ENCODE data around the gene ZC3H12D. TPM values are rescaled to one million over a fixed set of nuclear protein-coding genes. Genes with fewer than 3 reads are reported as not detected.

The ZC3H12D gene
- total RNA-seq, 1 experiment from 2014 or later, result 0.30 TPM

DNA sequence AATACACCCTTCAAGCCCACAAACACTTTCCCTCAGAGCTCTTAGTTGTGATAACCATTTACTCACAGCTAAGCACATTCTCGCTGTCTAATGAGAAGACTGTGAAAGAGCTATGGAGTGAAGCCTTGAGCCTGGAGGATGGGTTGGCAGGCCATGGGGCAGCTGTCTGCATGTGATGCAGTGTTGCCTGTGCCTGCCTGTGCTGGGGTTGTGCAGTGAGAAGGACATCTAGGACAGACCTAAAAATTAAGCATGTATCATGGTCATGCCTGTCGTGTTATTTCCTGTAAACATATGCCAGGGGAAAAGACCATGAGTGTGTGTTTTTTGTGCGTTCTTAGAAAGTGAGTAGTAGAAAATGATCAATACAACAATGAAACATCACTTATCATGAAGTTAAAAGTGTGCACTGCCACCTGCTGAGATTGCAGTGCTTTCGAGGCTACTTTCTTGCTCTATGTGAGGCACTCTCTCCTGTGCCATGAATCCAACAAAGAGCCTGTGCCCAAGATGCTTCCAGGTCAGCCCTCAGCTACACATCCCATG, 8.1 kb upstream of the ZC3H12D start:
- in situ Hi-C loops (cut with HindIII; ENCODE audit: low pct_unique_long_range_greater_than_20kb, low sequenced_read_pairs), result no loop called here
- no peak for DNase-seq (ENCODE audit: low read depth)

DNA sequence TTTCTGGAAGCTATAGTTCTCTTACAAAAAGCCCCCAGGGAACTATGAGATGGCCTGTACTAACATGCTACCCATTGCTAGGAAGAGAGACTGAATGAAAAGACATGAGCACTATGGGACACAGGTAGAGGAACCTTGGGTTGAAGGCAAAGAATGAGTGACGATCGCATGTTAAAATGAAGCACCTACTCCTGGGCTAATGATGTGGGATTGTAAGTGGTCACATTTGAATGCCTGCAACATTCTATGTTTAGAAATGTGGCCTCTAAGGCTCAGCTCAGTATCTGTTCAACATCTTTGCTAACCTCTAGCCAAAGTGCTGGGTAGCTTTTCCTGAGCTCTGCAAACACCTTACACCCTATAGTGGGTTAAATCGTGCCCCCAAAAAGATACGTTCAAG, 5.2 kb upstream of the ZC3H12D start:
- no peak for DNase-seq (ENCODE audit: low read depth)
- in situ Hi-C loops (cut with HindIII; ENCODE audit: low pct_unique_long_range_greater_than_20kb, low sequenced_read_pairs), result no loop called here

DNA sequence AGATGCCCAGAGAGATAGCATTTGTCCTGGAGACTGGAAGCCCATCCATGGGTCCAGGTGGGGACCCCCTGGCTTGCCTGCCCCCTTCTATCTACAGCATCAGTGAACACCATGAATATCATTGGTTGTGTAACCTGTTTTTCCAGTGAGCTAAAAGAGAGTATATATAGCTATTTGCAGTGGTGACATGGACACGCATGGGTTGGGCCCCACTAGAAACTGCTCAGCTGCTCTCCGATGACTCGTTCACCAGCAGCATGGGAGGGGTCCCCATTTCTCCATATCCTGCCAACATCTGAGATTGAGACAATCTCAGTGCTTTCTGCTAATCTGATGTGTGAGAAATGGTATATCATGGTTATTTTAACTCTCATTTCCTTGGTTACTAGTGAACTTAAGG, 4.0 kb upstream of the ZC3H12D start:
- DNase-seq (ENCODE audit: low read depth), result no peak
- in situ Hi-C loops (cut with HindIII; ENCODE audit: low pct_unique_long_range_greater_than_20kb, low sequenced_read_pairs), result no loop called here

DNA sequence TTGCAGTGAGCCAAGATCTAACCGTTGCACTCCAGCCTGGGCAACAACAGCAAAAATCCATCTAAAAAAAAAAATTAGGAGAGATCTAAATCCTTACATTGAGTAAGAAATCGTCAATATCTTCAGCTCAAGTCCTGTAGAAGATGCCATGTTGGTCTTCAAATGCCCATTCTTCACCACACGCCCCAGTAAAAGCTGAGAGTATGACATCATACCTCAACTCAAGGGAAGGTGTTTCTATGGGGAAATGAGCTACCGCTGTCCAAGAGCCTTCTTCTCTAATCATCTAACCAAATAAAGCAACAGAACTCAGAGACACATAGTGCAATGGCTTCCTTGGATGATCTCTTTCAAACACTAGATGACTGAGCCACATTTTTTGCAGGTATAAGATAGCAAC, 2.5 kb upstream of the ZC3H12D start:
- DNase-seq (ENCODE audit: low read depth), result no peak
- in situ Hi-C loops (cut with HindIII; ENCODE audit: low pct_unique_long_range_greater_than_20kb, low sequenced_read_pairs), result no loop called here

DNA sequence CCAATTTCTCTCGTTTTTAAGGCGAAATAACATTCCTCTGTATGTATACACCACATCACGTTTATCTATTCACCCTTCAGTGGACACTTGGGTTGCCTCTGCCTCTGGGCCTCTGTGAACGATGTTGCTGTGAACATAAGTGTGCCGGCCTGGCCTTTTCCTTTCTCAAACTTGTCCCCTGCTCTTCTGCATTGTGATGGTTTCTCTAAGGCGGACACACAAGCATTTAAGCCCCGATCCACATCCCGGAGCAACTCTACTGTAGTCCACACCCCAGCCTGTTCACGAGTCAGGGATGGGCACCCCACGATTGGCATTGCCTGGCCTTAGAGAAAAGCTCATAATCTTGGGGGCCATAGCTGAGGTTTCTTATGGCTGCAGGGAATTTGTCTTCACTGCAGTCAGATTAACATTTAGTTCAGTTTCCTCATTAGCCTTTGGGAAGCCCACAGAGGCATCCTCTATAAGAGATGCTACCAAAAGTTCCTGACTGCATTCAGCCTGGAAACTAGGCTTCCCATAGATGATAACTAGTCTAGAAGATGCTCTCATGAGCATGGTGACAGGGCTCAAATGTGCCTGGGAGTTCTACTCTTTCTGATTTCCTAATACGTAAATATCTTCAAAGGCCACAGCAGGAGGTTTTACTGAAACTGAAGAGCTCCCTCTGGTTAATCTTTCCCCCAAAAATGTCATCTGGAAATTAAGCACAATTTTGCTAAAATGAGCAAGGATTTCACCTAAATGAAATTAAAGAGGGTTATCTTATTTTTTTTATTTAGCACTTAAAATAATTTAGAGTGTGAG, 762 bp downstream of the ZC3H12D start:
- no peak for DNase-seq (ENCODE audit: low read depth)
- in situ Hi-C loops (cut with HindIII; ENCODE audit: low pct_unique_long_range_greater_than_20kb, low sequenced_read_pairs), result no loop called here

DNA sequence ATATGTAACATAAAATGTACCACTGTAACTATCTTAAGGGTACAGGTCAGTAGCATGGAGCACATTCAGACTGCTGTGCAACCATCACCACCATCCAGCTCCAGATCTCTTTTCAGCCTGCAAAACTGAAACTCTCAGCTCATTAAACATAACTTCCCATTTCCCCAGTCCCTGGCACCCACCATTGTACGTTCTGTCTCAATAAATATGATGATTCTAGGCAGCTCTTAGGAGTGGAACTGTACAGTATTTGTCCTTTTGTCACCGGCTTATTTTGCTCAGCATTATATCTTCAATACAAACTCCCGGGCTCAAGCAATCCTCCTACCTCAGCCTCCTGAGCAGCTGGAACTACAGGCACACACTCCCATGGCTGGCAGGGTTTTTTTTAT, 1.5 kb downstream of the ZC3H12D start:
- in situ Hi-C loops (cut with HindIII; ENCODE audit: low pct_unique_long_range_greater_than_20kb, low sequenced_read_pairs), result no loop called here
- no peak for DNase-seq (ENCODE audit: low read depth)

DNA sequence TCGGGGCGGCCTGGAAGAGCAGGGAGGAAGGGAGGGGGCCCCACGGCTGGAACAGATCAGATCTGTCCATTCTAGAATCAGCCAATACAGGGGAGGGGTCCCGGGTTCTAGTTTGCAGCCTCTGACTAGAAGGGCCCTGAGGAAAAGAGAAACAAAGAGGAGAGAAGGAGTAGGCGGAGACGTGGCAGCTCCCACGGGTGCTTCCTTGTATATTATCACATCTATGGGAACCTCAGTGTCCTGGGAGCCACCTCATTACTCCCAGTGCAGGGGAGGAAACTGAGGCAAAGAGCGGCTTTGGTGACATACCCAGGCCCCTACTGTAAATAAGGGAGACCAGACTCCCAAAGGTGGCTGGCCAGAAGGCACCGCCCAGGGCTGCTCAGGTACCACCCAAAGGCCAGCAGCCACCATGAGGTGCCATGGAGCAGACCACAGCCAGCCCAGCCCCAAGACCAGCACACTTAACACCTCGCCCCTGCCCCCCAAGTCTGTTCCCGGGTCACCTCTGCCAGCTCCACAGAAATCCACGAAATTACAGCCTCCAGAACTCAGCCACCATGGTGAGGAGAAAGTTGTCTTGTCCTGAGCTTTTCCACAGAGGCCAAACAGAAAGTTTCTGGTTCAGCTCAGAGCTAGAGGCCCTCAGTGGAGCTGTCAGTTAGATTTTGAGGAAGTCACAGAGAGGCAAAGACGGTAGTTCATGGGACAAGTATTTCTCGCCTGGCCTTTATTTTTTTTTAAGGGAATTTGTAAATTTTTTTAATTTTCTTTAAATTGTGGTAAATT, 2.1 kb downstream of the ZC3H12D start:
- DNase-seq (ENCODE audit: low read depth), result no peak
- in situ Hi-C loops (cut with HindIII; ENCODE audit: low pct_unique_long_range_greater_than_20kb, low sequenced_read_pairs), result no loop called here

DNA sequence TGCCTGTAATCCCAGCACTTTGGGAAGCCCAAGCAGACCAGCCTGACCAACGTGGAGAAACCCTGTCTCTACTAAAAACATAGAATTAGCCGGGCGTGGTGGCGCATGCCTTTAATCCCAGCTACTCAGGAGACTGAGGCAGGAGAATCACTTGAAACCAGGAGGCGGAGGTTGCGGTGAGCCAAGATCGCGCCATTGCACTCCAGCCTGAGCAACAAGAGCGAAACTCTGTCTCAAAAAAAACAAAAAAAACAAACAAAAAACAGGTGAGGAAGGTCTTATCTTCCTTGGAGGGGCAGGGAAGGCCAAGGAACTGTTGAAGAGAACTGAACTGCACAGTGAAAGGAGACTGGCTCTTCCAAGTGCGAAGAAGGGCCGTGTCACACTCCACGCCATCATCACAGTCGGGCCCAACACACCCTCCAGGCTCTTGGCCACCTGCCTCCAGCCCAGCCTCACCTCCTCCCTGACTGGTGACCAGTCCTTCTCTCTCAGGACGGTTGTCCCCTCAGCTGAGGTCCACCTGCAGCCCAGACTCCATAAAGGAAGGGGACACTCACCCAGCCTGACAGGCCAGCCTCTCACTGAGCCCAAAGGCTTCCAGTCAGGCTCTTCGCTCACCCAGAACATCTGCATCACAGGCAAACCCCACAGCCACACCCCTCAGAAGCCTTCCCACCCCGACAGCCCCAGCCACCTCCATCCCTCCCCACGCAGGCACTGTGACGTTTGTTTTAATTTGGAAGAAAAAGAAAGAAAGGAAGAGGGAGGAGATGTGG, 4.1 kb downstream of the ZC3H12D start:
- in situ Hi-C loops (cut with HindIII; ENCODE audit: low pct_unique_long_range_greater_than_20kb, low sequenced_read_pairs), result no loop called here
- no peak for DNase-seq (ENCODE audit: low read depth)

DNA sequence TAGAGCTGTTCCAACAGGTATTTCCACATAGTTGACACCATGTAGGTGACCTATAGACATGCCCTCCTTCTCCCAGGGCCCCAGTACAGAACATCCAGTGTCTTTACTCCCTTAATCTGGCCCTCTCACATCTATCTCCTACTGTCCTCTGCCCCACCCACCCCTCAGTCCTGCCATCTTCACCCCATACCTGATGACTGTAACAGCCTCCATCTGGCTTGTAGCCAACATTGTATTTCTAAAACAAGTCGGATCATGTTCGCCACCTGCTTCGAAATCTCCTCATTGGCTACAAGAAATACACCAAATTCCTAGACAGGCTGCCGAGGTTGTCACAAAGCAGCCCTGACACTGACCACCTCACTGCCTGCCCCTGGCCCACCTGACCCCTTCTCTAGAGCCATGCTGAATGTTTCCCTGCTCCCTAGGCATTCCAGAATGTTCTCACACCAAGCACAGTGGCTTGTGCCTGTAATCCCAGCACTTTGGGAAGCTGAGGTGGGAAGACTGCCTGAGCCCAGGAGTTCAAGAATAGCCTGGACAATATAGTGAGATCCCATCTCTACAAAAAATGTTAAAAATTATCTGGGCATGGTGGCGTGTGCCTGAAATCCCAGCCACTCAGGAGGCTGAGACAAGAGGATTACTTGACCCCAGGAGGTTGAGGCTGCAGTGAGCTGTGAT, 6.0 kb downstream of the ZC3H12D start:
- in situ Hi-C loops (cut with HindIII; ENCODE audit: low pct_unique_long_range_greater_than_20kb, low sequenced_read_pairs), result no loop called here
- no peak for DNase-seq (ENCODE audit: low read depth)

DNA sequence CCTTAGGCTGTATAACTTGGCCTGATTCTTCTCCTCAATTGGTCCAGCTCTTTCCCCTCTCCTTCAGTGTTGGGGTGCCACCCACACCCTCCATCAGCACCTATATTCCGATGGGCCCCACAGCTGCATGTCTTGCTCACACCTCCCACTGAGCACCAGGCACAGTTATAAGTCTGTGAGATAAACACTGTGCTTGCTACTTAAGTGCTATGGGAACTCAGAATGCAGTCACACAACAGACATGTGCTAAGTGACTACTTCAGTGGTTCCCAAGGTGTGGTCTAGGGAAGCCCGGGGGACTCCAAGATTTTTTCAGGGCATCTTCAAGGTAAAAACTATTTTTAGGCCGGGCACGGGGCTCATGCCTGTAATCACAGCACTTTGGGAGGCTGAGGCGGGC, 7.3 kb downstream of the ZC3H12D start:
- in situ Hi-C loops (cut with HindIII; ENCODE audit: low pct_unique_long_range_greater_than_20kb, low sequenced_read_pairs), result no loop called here
- no peak for DNase-seq (ENCODE audit: low read depth)

DNA sequence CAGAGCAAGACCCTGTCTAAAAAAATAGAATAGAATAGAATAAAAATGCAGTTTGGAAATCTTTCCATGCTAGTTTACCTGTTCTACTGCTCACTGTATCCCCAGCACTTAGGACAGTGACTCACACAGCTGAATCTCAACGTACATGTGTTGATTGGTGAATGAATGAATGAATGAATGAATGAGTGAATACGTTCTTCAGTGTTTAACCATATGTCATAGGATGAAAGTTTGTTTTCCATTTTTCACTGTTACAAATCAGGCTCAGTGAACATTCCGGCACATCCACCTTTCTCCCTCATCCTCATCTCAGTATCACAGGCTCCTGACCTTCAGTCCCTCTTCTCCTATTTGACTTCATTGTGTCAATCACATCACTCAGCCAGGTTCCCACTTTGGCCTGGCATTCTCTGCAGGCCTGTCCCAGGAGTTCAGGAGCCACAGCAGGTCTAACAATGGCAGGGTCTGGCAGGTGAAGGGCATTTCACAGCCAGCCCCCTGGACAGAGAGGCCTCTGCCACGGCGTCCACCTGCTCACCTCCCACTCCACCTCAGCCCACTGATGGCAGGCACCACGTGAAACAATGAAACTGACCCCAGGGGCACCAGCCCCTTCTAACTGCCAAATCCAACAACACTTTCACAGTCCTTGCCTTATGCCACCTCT, 7.9 kb downstream of the ZC3H12D start:
- no peak for DNase-seq (ENCODE audit: low read depth)
- in situ Hi-C loops (cut with HindIII; ENCODE audit: low pct_unique_long_range_greater_than_20kb, low sequenced_read_pairs), result no loop called here

DNA sequence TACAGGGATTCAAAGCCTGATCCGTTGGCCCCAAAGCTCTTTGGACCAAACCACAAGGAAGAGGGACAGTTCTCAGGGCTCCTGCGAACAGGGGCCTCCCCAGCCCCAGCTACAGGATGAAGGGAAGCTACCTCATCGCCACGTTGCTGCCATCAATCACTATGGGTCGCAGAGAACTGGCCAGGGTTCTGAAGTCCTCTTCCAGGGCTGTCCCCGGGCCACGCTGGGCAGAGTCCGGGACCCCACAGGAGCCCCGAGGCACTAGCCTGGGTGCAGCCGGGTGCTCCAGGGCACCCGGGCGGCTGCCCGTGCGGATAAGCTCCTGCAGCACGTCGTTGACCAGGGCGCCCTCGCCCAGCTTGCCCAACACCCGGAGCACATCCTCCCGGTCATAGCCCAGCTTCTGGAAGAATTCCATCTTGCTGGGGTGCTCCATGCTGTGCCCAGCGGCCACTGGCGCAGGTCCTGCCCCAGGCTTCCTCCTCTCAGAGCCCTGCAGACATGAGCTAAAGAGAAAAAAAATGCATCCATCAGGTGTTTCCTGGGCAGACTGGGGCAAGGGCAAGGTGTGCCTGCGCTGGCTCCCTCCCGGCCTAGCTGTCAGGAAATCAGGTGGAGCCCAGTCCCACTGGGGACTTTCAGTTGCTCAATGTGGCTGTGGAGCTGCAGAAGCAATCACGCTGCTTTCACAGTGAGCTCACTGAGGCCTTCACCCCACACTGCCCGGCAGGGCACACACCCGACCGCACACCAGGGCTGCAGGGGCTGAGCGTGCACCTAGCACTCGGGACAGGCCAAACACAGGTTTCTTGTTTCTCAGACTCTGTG, 10.5 kb downstream of the ZC3H12D start:
- DNase-seq (ENCODE audit: low read depth), result no peak
- in situ Hi-C loops (cut with HindIII; ENCODE audit: low pct_unique_long_range_greater_than_20kb, low sequenced_read_pairs), result no loop called here

DNA sequence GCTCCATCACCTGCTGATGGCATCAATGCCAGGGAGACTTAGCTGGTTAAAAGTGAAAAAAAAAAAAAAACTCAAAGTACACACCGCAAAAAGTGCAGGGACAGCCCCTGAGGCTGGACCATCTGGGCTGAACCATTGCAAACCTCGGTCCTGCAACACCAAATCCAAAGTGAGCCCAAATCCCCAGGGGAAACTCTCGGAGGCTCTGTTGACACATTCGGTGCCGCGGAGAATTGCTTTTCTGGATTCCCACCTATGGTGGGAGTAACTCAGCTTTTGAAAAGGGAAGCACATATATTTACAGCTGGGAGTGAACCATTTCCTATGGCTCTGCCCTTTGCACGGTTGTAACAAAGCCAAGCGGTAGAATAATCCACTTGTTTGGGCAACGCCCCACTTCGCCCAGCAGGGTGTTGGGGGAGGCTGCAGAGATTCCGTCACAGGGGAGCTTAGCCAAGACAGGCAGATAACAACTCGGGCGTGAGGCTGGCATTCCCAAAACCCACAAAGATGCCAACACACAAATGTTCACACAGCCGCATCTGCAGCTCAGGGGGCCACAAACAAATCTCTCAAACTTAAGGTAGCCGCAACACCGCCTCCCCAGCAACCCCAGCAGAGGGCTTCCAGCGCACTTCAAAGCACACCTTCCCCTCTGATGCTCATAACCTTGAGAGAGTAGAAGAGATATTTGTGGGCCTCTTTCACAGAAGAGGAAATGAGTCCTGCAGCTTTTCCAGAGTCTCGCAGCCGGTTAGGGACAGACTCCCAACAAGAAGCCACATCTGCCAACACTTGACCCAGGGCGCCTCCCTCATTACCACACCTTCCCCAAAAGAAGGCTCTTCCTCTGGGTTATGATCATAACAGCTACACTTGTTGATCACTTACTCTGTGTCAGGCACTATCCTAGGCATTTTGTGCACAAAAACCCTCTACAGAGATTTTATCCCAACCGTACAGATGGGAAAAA, 11.4 kb downstream of the ZC3H12D start:
- DNase-seq (ENCODE audit: low read depth), result no peak
- in situ Hi-C loops (cut with HindIII; ENCODE audit: low pct_unique_long_range_greater_than_20kb, low sequenced_read_pairs), result no loop called here

DNA sequence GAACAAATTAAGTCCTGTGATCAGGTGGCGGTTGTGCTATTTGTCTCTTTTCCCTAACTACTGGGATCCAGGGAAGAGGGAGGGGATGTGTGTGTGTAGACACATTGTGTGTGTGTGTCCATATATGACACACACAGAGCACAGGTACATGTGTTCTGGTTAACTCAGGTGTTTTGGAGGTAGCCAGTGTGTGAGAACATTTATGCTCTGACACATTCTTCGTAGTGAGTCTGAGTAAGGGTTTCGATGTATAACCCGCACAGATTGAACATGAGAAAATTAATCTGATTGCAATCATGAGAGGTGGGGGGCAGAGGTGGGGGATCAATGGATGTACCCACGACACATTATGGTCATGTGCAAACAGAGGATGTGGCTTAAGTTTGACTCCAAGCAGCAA, 12.6 kb downstream of the ZC3H12D start:
- no peak for DNase-seq (ENCODE audit: low read depth)
- in situ Hi-C loops (cut with HindIII; ENCODE audit: low pct_unique_long_range_greater_than_20kb, low sequenced_read_pairs), result no loop called here

DNA sequence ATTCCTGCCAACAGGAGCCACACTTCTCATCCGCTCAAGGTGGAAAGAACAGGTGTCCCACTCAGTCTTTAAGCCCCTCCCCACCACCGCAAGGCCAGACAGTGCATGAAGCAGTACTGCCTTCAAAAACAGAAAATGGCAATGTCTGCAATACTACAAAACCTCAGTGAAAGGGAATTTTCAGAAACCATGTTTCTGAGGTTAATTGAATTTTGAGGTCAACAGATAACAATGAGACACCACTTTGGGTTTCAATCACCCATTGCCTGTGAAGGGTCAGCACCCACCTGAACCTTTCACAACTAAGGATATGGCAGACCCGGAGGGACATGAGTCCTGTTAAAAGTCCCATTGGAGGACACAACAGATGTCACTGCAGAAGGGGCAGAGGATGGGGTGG, 13.0 kb downstream of the ZC3H12D start:
- DNase-seq (ENCODE audit: low read depth), result no peak
- in situ Hi-C loops (cut with HindIII; ENCODE audit: low pct_unique_long_range_greater_than_20kb, low sequenced_read_pairs), result no loop called here

DNA sequence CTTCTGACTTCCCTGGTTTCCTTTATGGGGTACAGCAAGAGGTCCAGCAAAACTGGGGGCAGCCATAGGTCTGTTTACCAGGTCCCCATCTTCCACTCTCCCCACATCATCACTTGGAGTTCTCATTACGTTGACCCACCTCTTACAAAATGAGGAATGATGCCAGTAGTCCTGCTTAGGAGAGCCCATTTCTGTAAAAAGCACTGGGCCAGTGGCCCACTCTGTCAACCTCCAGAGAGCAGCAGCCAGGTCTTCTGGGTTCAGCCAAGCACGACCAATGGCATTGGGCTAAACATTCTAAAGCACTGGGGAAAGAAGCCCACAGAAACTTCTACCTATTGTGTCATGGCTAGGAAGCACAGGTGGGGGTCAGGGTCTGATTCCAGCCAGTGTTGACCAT, 13.9 kb downstream of the ZC3H12D start:
- in situ Hi-C loops (cut with HindIII; ENCODE audit: low pct_unique_long_range_greater_than_20kb, low sequenced_read_pairs), result no loop called here
- no peak for DNase-seq (ENCODE audit: low read depth)

Measured in Caki2 (cell line).